22Rv1 (cell line): ENCODE data around the gene TSPAN5.

ENCODE experiments used
- ZFX ChIP-seq: fragments of 450-650 bp; IDR thresholded peaks from 2 replicates; pipeline ENCODE4 v1.6.1; 2017; ENCODE audit warnings: antibody characterized with exemption, borderline replicate concordance
- TF ChIP-seq, protein P1 (sequence below): fragments of 450-650 bp; IDR thresholded peaks from 2 replicates; pipeline ENCODE4 v1.5.1; 2017; ENCODE audit warnings: mild to moderate bottlenecking

DNA sequence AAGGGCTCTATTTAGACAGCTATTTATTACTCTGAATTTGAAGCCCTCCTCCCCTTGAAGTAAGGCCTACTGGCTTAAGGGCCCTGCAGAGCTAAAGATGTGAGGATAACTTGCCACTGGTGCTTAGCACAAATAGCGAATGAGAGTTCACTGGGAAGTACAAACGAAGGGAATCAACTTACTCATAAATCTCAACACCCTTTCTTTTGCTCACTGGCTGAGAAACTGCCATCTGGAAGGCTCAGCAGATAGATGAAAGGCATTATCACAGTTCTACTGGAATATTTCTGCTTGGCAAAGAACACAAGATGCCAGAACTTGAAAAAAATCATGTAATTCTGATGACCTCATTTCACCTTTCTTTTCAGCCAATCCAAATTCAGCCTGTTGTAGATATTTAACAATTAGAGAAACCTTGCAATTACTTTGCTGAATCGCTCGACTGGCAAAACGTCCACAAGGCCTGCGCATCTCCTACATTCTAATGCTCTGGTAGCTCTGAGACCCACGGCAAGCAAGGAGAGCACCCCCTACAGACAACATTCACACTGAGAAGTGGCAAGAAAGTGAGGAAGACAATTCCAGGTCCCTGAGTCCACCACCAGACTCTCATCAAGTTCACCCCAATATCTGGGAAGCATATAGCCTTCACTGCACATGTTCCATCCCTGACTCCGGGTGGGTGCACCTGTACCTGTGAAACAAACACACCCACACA, 27.5 kb downstream of the TSPAN5 start:
- no peak for TF ChIP-seq ZFX
- TF ChIP-seq, protein P1, sequence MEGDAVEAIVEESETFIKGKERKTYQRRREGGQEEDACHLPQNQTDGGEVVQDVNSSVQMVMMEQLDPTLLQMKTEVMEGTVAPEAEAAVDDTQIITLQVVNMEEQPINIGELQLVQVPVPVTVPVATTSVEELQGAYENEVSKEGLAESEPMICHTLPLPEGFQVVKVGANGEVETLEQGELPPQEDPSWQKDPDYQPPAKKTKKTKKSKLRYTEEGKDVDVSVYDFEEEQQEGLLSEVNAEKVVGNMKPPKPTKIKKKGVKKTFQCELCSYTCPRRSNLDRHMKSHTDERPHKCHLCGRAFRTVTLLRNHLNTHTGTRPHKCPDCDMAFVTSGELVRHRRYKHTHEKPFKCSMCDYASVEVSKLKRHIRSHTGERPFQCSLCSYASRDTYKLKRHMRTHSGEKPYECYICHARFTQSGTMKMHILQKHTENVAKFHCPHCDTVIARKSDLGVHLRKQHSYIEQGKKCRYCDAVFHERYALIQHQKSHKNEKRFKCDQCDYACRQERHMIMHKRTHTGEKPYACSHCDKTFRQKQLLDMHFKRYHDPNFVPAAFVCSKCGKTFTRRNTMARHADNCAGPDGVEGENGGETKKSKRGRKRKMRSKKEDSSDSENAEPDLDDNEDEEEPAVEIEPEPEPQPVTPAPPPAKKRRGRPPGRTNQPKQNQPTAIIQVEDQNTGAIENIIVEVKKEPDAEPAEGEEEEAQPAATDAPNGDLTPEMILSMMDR, result no peak
